Stimulated activated CD8-positive, alpha-beta memory T cell treated with anti-CD3 and anti-CD28 coated beads, Interleukin-4, amount 100 ng/mL, for 48 hours (primary cell): Measurements from ENCODE around the gene C10orf71.

Source experiments
- DNase-seq: peaks from one replicate; pipeline ENCODE4 v3.0.0-alpha.2; 2020

C10orf71 gene

DNA sequence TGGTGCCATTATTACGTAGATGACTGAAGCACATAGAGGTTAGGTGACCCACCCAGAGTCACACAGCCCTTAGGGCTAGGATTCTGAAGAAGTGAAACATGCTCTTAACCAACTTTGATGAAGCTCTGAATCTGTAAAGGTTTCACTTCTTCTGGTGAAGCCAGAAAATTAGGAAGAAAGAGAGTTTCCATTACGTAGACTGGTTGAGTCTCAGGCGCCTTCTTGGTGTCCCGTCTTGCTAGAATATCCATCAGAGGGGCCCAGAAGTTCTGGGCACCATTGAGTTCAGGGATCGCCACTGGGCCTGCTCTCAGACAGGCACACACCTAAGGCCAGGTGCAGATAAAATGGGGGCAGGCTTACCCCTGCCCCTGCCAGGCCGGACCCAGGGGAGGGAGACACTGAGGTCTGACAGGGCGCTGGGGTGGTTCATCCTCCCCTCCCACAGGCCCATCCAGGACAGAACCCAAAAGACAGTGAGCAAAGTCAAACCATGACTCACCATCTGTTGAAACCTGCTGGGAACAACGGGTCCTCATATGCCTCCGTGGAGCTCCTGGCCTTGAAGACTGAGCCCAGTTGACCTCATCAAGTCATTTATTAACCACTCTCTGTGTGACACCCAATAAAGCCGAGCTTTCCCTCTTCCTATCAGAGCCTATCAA lies 63.8 kb downstream of the C10orf71 start:
- peak; percentile 3 for DNase-seq

GRCh38 chr10:49363309-49364031 lies 64.5 kb downstream of the C10orf71 start:
- DNase-seq: no peak

- no peak for DNase-seq
Measured at GRCh38 chr10:49364051-49364450, 65.1 kb downstream of the C10orf71 start.

DNA sequence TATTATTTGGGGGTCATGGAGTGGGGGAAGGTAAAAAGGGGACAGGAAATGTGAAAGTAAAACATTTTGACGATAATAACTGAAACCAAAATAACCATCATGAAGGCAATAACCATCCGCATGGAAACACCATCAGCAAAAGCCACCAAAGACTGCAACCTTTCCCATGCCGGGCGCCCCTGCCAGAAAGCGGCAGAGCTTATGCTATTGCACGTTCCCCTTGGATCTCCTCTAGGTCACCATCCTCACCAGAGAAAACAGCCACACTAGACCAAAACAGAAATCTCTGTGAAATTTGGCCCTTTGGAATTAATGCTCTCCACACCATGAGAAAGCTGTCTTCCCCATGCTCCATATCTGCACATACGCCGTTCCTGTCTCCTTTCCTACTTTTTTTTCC lies 65.8 kb downstream of the C10orf71 start:
- no peak for DNase-seq

GRCh38 chr10:49365275-49365674 lies 66.3 kb downstream of the C10orf71 start:
- no peak for DNase-seq

DNA sequence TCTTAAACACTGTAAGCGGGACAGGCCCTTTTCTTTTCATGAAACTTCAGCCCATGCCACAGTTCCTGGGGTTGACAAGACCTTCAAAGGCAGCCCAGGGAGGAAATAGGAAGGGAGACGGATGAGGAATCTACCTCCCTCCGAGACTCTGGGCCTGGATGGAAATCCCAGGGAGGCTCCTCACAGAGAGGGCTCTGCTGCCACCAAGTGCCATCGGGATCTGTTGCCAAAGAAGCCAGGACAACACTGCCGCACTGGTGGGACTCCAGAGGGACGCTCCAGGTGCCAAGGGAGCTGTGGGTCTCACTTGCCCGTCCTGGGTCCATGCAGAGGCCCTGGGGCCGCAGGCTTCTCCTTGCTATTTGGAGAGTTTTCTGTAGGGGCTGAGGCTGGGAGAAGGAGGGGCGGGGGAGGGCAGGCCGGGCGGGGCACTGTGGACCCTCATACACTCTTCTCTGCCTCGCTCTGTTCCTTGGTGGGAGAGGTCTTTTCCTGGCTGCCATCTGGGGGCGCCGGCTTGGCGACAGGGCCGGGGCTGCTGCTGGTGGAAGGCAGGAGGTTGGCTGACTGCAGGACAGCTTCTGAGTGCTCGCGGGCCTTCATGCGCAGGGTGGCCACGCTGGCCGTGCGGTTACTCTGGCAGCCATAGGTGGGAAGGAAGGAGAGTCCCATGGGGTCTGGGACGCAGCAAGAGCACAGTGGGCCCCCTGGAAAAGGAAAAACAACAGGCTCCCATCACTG lies 66.9 kb downstream of the C10orf71 start:
- no peak for DNase-seq

- no peak for DNase-seq
Measured at GRCh38 chr10:49366460-49366859, 67.5 kb downstream of the C10orf71 start.

GRCh38 chr10:49367600-49367999 lies 68.6 kb downstream of the C10orf71 start:
- DNase-seq: no peak

- DNase-seq: no peak
Measured at GRCh38 chr10:49368256-49368655, 69.3 kb downstream of the C10orf71 start.

DNA sequence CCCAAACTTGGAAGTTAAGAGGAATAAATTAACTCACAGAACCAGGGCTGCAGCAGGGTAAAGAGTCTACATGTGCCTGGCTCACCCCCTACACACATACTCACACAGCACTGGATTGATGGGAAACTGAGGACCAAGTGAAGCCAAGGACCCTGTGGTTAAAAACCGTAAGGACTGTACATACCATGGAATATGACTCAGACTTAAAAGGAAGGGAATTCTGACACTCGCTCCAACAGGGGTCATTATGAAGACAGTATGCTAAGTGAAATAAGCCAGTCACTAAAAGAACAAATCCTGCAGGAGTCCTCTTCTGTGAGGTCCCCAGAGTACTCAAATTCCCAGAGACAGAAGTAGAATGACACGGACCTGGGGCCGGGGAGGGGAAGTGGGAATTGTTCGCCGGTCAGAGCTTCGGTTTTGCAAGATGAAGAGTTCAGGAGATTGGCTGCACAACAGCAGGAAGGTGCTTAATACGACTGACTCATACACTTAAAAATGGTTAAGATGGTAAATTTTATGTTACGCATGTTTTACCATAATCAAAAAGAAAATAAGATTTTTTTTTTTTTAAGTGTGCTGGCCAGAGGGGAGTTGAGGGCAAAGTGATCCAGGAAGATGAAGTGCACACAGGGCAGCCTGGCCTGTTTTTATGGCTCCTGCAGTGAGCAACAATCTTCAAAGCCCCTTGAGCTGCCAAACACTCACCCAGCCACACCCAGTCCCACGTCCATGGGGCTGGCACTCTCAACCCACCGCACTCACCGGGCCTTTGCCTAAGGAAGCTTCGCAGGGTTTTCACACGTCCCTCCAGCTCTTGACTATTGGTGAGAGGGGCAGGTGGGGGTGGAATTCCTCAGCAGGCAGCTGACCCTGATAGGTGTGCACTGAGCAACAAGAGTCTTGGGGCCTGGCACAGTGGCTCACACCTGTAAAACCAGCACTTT lies 70.5 kb downstream of the C10orf71 start:
- no peak for DNase-seq

GRCh38 chr10:49370326-49371100 lies 71.5 kb downstream of the C10orf71 start:
- DNase-seq: no peak

DNA sequence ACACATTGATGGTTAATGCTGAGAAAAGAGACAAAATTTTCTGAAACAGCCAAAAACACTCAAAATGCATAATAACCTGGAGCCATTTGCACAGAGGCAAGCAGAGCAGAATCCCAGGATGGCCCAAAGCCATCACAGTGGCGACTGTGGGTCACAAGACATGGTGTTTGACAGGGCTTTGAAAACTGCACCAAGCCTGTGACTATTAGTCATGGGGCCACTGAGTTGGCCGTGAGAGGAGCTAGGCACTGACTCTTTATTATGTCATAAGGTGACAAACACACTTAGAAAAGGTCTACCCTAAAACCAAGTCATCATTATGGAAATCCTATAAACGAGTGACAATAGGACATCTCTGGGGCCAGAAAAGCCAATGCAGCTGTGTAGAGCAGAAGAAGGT lies 73.0 kb downstream of the C10orf71 start:
- no peak for DNase-seq

- no peak for DNase-seq
Measured at GRCh38 chr10:49373361-49373760, 74.4 kb downstream of the C10orf71 start.

GRCh38 chr10:49374740-49375139 lies 75.8 kb downstream of the C10orf71 start:
- DNase-seq: no peak

DNA sequence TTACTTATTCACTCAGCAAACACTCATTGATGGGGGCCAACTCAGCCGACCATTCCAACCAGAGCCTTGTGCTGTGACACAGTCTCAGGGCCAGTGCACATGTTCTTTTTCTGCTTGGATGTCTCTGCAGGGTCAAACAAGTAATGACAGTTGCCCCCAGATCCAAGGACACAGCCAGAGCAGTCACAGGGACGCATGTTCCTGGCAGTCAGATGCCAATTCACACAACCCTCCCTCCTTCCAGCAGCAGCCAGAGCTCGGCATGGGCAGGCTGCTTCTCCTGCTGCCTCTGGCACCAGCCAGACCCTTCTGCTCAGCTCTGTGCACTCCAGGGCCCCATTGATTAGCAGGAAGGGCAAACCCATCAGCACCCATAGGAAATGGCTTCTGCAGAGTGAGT lies 76.6 kb downstream of the C10orf71 start:
- no peak for DNase-seq
